D721Med (cell line): Measurements from ENCODE around the gene ZBED4.

Experiments
- DNase-seq: peaks from one replicate; pipeline ENCODE4 v3.0.0; 2011; ENCODE audit warnings: low spot score; ENCODE audit not compliant: insufficient read length
- FAIRE-seq: peaks from 2 replicates; lab custom pipeline; 2011; peaks lifted over from hg19 to GRCh38; lab: Jason Lieb, UNC
- TF ChIP-seq, protein P1 (sequence below): IDR thresholded peaks from 2 replicates; pipeline ENCODE4 v1.5.1; 2012; ENCODE audit warnings: mild to moderate bottlenecking, control low read depth; ENCODE audit not compliant: insufficient read depth; ENCODE audit errors: missing control alignments

ZBED4 gene

GRCh38 chr22:49924113-49924833, 70.6 kb downstream of the ZBED4 start:
- TF ChIP-seq, protein P1, sequence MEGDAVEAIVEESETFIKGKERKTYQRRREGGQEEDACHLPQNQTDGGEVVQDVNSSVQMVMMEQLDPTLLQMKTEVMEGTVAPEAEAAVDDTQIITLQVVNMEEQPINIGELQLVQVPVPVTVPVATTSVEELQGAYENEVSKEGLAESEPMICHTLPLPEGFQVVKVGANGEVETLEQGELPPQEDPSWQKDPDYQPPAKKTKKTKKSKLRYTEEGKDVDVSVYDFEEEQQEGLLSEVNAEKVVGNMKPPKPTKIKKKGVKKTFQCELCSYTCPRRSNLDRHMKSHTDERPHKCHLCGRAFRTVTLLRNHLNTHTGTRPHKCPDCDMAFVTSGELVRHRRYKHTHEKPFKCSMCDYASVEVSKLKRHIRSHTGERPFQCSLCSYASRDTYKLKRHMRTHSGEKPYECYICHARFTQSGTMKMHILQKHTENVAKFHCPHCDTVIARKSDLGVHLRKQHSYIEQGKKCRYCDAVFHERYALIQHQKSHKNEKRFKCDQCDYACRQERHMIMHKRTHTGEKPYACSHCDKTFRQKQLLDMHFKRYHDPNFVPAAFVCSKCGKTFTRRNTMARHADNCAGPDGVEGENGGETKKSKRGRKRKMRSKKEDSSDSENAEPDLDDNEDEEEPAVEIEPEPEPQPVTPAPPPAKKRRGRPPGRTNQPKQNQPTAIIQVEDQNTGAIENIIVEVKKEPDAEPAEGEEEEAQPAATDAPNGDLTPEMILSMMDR, result no peak
- no peak for DNase-seq
- no peak for FAIRE-seq

DNA sequence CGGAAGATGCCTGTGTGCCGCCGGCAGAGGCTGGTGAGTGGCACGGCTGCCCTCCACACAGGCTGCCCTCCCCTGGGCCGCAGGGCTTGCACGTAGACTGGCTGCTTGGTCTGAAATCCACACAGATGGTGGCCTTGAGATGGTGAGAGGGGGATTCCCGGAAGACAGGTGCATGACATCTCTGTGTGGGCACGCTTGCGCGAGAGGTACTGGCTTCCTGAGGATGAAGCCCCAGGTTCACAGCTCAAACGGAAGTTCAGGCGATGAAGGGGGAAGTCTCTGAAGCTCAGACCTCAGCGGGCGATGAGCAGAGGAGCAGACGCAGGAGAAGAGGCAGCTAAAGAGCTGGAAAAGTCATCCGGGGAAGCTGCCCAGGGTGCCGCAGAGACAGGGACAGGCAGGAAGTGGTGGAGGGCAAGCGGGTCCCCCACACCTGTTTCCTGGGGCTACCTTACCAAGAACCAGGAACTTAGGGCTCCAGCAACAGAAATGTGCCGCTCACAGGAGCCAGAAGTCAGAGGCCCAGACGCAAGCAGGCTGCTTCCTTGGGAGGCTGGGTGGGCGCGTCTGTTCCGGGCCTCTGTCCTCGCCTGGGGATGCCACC, 72.0 kb downstream of the ZBED4 start:
- TF ChIP-seq, protein P1, result no peak
- DNase-seq (no peak), FAIRE-seq (no peak)

GRCh38 chr22:49926916-49927315, 73.3 kb downstream of the ZBED4 start:
- no peak for DNase-seq
- TF ChIP-seq, protein P1, result no peak
- no peak for FAIRE-seq

DNA sequence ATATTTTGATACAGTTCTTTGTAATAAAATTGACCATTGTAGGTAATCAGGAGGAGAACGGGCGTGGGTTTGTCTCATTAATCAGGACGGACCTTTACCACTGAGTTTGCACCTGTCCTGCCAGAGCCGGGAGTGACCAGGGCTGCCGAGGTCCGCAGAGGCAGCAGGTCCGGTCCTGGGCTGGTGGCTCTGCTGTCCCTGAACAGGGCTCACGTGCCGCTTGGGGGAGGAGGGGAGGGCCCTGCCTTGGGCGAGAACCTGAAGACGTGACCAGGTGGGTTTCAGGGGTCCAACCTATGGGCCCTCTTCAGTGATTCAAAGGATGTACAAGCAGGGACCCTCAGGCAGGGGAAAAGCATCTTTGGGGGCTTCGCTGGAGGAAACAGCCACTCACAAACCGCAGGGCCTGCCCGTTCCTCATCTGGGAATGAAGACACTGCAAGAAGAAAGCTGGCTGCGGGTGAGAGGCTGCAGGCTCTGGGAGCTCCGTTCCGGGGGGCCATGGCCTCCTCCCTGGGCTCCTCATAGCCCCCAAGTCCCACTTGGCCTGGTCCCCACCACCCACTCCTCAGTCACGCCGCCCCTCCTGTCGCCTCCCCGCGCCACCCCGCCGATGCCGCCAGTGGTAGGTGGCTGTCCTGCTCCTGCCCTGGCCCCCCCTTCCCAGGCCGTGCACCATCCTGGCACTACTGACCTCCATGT, 74.0 kb downstream of the ZBED4 start:
- no peak for FAIRE-seq

DNA sequence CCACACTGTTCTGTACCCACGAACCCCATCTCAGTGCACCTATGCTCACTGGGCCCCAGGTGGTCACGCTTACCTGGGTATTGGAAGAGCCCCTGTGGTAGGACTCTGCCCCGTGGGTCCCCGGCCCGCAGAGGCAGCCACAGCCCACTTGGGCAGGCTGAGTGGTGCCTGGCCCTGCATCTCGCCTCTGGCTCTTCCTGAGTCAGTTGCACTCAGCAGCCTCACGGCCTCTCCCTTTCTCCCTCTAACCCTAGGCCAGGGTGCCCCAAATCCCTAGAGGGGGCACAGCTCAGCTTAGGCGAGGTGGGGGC, 74.5 kb downstream of the ZBED4 start:
- DNase-seq (no peak), FAIRE-seq (no peak)
- TF ChIP-seq, protein P1, result no peak

More for the DNA sequence above, 74.0 kb downstream of the ZBED4 start:
- TF ChIP-seq, protein P1, result no peak
- no peak for DNase-seq

- FAIRE-seq, result no peak
Observed at GRCh38 chr22:49928555-49929210, 75.0 kb downstream of the ZBED4 start.

More at GRCh38 chr22:49928555-49929210, 75.0 kb downstream of the ZBED4 start:
- TF ChIP-seq, protein P1, result no peak
- DNase-seq, result no peak
